Measurements from ENCODE around the gene AMOTL1. TPM values are rescaled to one million over a fixed set of nuclear protein-coding genes. Genes with fewer than 3 reads are reported as not detected.
"Not testable (repeated sequence)": the region's sequence is repeated elsewhere in the genome, so short reads cannot be mapped to it uniquely, and the experiment has no call there.

AMOTL1 gene
- total RNA-seq, 1 donor from 2014 or later = 57.1 TPM

DNA sequence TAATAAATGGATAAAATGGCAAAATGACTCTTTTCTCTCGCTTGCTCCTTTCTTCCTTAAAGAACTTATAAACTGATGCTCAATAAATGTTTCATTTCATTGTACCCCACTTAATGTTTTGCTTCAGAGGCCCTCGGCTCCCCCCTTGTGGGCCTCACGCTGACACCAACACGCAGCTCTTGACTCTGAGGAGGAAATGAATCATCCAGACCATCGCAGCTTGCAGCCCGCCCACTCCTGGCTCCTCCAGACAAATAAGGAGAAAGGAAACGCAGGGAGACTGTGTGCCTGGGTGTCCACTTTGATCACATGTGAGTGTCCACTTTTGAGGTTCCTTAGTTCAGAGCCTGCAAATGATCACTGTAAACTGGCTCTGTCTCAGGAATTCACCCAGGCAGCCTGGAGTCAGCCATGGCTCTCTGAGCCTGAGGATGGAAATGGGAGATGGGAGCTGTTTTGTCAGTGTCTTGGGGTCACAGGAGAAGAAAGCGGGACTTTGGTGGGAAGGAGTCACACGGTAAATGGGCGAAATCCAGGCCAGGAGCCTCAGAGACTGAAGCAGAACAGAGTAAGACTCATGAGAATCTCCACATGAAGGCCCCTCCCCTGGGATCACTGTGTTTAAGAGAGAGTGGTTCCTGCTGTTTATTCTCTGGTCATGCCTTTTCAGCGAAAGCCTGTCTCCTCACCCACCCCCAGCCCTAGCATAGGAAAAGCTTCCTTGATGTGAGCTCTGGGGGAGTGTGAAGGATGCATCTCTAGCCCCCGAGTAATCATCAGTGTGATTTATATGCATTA lies 108.7 kb downstream of the AMOTL1 start:
- DNase-seq (ENCODE audit: extremely low read depth, low read depth, low spot score) = peak; percentile 70

DNA sequence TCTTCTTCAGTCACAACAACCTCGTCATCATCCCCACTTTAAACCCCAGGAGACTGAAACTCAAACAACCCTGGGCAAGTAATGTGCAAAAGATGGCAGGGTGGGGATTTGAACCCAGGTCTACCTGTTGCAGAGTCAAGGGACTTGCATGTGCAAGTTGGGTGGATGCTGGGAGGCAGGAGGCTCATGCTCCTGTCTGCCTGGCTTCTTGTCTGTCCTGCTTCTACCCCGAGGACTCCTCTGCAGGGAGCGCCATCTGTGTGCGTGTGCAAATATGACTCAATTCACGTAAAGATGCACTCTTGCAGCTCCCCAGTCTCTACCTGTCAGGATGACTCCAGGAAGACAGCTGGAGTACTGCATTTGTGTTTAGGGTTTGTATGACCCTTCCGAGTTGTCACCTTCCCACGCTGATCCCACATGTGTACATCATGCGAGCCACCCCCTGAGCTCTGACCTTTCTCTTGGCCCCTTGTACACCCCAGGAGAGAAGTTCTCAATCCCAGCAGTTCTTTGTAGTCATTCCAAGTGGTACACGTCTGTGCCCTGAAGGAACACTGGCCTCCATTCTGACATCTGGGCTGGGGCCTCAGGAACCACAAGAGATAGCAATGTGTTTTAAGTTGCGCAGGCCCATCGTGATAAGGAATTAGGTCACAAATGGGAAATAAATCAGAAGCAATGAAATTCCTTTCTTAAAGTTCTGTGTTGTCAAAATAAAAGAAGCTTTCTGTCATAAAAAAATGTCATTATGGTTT lies 109.5 kb downstream of the AMOTL1 start:
- DNase-seq (ENCODE audit: extremely low read depth, low read depth, low spot score) = no peak

DNA sequence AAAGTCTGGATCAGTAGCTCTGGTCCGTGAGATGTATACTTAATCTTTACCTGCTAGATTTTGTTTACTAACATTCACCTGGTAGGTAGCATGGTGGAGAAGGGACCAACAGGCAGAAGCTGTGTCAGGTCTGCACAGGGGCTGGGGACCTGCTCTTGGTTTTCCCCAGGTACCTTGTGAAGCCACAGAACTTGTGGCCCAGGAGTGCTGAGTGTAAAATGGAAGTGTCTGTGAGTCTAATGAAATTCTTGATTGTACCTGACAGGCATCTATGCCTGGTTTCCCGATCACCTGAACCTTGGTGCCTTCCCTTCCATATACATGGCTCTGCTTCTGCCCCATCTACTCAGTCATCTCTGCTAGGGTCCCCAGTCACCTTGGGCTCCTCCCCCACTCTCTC lies 110.8 kb downstream of the AMOTL1 start:
- DNase-seq (ENCODE audit: extremely low read depth, low read depth, low spot score) = no peak

DNA sequence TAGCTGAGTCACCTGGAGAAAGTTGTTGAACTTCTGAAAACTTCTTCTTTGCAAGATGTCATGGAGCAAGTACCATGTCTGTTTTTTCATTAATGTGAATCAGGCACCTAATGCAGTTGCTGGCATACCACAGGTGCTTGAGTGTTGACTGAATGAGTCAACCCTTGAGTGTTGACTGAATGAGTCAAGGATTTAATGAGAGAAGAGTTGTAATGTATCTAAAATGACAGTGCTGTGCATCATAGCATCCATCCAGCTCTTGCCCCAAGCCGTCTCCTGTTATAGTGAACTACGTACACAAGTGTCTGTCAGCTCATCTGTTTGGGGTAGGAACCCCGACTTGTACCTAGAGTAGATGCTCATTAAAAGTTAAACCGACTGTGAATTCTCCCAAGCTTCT lies 112.1 kb downstream of the AMOTL1 start:
- DNase-seq (ENCODE audit: extremely low read depth, low read depth, low spot score) = no peak

DNA sequence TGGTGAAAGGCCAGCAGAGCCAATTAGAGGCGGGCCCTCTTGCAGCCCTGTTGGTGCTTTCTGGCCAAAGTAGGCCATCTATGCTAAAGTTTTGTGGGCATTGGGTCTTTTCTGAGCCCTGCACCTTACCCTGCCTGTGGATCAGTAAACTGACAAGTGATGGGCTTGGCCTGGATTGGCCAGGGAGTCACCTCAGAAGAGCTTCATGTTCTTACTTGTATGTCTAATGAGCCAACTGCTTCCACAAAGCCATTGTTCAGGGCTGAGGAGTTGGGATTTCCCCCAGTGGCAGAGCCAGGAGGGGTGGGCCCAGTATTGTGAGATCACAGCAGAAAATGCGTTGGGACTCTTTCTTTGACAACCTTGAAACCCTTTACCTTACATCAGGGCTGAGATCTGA lies 114.8 kb downstream of the AMOTL1 start:
- no peak for DNase-seq (ENCODE audit: extremely low read depth, low read depth, low spot score)

DNA sequence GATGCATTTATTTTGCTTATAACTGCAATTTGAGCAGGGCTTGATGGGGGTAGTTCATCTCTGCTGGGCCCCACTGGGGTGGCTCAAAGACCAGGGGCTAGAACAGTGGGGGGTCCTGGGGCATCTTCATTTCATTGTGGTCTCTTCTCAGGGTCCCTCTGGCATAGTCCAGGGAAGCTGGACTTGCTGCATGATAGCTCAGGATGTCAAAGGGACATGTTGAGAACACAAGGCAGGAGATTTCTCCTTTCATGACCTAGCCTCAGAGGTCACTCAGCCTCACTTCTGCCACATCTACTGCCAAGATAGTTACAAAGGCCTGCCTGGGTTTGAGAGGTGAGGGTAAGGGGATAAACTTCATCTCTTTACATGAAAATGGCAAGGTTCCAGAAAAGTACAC lies 115.7 kb downstream of the AMOTL1 start:
- no peak for DNase-seq (ENCODE audit: extremely low read depth, low read depth, low spot score)

DNA sequence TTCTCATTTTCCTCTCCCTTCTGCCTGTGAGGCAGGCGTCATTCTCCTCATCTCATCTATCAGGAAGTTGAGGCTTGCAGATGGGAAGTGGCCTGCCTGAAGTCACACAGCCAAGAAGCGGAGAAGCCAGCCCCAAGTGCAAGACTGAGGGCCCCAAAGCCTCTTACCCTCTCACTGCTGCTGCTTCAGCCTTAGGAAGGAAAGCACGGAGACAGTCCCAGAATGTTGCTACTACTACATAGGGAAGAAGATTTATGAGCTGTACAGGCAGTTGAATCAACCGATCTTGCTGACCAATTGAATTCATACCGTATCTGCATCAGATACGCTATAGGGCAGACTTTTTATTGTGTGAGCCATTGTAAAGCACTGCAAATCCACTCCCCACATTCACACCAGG lies 116.2 kb downstream of the AMOTL1 start:
- DNase-seq (ENCODE audit: extremely low read depth, low read depth, low spot score) = no peak

DNA sequence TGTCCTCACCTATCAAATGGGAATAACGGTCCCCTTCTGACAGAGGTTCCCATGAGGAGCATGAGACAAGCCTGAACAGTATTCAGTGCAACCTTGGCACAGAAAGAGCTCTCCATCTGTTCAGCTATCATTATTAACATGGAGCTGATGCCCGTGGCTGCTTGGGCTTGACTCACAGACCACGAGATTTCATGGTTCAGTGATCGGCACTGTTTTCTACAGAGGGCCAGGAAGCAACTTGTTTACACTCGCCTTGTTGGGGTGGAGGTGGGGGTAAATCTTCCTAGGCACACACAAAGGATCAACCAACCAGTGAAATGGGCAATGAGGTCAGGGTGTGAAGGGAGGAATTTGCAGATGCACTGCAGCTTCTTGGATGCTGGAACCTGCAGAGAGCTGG lies 117.0 kb downstream of the AMOTL1 start:
- no peak for DNase-seq (ENCODE audit: extremely low read depth, low read depth, low spot score)

DNA sequence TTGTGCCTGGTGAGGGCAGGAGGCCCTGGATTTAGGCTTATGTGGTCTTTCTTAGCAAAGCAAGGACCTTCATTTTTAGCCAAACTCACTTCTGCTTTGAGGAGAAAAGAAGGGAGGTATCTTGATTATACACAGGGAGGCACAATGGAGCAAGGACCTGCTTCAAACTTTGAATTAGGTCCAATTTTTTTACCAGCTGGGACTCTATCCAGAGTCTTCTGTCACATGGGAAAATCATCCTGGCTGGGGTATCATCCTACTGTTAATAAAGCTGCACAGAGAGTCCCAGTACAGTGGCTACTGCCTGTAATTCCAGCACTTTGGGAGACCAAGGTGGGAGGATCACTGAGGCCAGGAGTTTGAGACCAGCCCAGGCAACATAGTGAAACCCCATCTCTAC lies 117.4 kb downstream of the AMOTL1 start:
- no peak for DNase-seq (ENCODE audit: extremely low read depth, low read depth, low spot score)

DNA sequence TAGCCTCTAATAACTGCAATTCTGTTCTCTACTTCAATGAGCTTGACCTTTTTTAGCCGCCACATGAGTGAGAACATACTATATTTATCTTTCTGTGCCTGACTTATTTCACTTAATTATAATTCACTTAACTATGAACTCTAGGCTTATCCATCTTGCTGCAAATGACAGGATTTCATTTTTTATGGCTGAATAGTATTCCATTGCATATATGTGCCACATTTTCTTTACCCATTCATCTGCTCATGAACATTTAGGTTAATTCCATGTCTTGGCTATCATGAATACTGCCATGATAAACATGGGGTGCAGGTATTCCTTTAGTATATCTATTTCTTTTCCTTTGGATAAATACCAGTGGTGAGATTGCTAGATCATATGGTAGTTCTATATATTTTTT lies 120.0 kb downstream of the AMOTL1 start:
- DNase-seq (ENCODE audit: extremely low read depth, low read depth, low spot score) = no peak

DNA sequence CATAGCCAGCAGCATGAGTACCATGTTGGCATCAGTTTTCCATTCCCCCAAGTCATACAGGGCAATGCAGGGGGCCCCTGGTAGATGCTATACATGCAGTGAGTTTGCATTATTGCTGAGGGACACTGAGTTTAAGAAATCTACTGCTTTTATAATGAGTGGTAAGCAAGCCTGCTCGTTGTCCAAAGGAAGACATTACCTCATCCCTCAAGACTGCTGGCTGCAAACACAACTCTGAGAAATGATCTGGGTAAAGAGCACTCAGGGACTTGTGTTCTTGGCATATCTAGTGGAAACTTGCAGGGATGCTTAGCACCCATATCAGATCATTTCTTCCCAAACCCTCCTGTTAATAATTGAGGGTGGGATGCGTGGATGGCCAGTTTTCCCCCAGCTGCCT lies 127.3 kb downstream of the AMOTL1 start:
- no peak for DNase-seq (ENCODE audit: extremely low read depth, low read depth, low spot score)

DNA sequence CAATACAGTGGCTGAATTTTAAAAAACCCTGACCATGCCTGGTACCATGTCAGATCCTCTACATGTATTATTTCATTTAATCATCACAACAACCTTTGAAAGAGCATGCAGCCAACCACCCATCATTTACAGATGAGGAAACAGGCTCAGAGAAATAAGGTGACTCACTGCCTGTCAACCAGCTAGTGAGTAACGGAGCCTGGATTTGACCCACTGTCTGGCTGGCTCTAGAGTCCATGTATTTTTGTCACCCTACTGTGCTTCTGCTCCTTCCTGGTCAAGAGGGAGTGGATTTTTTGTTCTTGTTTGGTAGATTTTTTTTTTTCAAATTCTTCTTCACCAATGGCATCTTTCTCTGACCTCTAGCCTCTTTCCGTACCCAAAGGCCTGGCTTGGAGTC lies 127.8 kb downstream of the AMOTL1 start:
- DNase-seq (ENCODE audit: extremely low read depth, low read depth, low spot score) = no peak

DNA sequence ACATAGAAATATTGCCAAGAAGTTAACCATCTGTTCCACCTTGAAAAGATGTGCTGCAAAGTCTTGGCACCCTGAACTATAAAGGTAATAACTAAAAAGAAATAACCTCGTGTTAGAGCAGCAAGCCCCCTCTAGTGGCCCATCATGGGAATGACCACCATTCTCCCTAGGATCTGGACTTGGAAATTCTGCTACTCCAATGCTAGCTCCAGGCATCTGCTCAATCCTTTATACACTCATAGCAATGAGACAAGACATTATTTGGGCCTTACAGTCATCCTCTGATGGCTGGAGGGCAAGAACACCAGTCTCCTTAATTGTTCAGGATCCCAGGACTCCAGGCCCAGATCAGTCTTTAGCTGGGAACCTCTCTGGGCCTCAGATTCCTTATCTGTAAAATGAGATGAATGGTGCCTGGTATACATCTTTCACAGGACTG lies 129.2 kb downstream of the AMOTL1 start:
- DNase-seq (ENCODE audit: extremely low read depth, low read depth, low spot score) = no peak

DNA sequence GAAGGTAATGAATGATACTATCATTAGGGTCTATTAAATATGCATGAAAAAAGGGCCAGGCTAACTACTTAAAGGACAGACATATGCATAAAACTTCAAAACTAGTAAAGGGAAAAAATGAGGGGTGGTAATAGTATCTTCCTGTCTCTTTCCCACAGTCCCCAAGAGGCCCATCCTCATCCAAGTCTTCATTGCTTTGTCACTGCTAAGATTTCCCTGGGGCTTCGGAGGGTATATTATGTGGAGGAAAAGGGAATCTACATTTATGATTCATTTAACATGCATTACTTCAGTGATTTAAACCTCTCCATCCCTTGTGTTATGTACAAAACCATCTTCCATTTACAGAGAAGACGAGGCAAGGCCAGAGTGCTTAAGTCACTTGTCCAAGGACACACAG lies 139.1 kb downstream of the AMOTL1 start:
- no peak for DNase-seq (ENCODE audit: extremely low read depth, low read depth, low spot score)

DNA sequence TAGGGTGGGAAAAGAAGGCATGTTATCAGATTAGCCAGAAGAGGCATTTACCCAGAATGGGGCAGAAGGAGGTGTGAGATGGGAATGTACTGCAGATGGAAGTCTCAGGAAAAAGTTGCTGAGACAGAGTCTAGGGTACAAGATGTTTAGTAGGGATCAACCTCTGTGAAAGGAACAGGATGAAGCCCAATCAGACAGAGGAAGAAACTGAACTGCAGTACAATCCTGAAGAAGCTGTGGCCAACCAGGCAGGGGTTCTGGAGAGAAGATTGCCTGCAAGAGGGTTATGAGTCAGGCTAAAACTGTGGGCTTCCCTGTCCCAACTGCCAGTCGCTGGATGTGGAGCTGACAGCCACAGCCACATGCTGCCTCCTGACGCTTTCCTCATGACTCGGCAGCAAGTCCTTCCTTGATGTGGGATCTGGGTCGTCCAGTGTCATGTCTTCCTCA lies 141.2 kb downstream of the AMOTL1 start:
- DNase-seq (ENCODE audit: extremely low read depth, low read depth, low spot score) = no peak

DNA sequence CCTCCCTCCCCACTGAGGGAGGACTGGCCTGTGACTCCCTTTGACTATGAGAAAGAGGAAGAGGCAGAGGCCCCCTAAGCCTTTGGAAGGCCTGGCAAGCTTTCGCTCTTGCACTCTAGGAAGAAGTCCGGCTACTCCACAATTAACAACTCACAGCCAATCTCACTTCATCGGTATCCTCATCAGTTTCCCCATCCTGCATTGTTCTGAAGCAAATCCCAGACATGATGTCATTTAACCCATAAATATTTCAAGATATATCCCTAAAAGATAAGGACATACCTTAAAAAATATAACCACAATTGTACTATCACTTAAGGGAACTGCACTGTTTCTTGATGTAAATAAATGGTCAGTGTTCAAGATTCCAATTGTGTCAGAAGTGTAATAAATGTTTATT lies 142.1 kb downstream of the AMOTL1 start:
- DNase-seq (ENCODE audit: extremely low read depth, low read depth, low spot score) = no peak

DNA sequence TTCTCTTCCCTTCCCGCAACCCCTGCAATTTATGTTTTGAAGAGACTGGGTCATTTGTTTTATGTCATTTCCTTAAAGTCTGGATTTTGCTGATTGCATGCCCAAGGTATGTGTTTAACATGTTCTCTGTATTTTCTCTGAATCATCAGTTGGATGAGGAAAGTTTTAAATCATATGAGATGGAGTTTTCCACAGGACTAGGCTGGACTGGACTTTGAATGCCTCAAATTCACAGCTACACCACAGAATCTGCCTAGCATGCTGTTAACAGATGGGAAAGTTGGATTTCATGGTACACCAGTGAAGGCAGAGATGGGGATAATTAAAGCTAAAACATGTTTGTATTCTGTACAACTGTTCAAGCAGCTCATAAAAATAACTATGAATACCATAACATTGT lies 142.6 kb downstream of the AMOTL1 start:
- no peak for DNase-seq (ENCODE audit: extremely low read depth, low read depth, low spot score)

DNA sequence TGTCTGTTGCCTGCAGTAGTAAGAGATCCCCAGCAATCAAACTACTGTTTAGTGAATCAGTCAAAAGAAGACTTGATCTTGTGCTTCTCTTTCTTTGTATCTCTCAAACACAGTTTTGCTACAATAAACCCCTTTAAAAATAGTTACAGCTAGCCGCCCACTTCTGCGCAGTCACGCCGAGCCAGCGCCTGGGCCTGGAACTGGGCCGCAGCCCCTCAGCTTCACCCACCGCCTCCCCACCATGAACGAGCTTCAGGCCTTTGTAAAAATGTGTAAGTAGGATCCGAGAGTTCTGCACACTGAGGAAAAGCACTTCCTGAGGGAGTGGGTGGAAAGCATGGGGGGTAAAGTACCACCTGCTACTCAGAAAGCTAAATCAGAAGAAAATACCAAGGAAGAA lies 144.7 kb downstream of the AMOTL1 start:
- DNase-seq (ENCODE audit: extremely low read depth, low read depth, low spot score) = no peak

DNA sequence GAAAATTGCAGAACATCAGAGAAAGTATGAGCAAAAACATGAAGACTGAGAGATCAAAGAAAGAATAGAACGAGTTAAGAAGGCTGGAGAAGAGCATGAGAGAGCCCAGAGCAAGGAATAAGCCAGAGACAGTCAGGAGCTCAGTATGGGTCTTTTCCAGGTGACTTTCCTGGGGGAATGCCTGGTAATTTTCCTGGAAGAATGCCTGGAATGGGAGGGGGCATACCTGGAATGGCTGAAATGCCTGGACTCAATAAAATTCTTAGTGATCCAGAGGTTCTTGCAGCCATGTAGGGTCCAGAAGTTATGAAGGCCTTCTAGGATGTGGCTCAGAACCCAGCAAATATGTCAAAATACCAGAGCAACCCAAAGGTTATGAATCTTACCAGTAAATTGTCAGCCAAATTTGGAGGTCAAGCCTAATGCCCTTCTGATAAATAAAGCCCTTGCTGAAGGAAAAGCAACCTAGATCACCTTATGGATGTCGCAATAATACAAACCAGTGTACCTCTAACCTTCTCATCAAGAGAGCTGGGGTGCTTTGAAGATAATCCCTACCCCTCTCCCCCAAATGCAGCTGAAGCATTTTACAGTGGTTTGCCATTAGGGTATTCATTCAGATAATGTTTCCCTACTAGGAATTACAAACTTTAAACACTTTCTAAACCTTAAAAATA lies 145.7 kb downstream of the AMOTL1 start:
- not testable (repeated sequence) for DNase-seq (ENCODE audit: extremely low read depth, low read depth, low spot score)

DNA sequence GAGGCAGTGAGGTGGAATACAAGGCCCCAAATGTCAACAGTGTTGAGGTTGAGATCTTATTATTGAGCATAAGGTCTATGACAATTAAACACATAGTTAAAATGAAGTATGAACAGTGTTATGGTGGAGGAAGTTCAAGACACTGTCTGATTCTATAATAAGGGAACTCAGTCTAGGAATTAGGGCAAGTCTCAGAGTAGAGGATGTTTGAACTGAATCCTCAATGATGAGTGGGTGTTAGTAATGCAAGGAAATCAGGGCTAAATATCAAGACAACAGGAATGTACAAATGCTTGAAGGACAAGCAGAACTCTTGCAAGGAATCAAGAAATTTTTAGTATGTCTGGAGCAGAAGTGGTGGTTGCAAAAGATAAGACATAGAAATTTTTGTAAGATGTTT lies 152.2 kb downstream of the AMOTL1 start:
- DNase-seq (ENCODE audit: extremely low read depth, low read depth, low spot score) = no peak

DNA sequence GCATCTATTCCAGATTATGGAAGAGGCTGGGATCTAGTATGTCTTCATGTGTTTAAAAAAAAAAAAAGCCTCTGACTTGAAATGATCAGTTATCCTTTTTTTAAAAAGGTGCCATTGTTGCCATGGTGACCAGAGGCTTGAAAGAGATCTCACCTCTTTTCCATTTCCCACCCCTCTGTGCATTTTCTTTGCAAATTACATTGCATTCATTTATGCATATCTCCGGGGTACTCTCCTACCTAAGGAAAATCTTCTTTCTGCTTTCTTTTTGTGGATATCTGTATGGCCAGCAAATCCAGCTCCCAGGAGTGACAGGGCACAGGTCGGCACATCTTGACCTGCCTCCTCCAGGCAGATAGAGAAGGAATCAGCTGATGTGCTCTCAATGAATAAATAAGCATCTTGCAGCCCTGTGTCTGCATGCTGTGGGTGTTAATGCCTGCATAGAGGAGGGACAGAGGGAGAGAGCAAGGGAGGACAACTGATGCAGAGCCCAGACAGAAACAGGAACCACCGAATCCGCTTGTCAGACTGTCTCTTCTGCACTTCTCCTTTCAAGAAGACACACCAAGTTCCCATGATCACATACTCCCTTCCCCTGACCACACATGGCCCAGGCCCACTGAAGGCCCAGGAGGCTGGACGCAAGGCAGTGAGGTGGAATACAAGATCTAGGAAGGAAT lies 154.3 kb downstream of the AMOTL1 start:
- DNase-seq (ENCODE audit: extremely low read depth, low read depth, low spot score) = no peak
